Muscle layer of duodenum (tissue), 2 donors: ENCODE data around the gene EFNB1.

Experiments used
- H3K27ac ChIP-seq: one replicate; pipeline ENCODE4 v1.7.0; 2013; ENCODE audit warnings: mild to moderate bottlenecking, low read length
- H3K27me3 ChIP-seq: one replicate; pipeline ENCODE4 v1.7.0; 2013; ENCODE audit warnings: low read depth, mild to moderate bottlenecking, control low read depth, low read length
- H3K36me3 ChIP-seq, 2 donors: one replicate each; pipeline ENCODE4 v1.7.0; 2013; ENCODE audit warnings: low read length in 2 of 2, control low read depth in 1 of 2, mild to moderate bottlenecking in 1 of 2; ENCODE audit not compliant: insufficient read depth in 2 of 2, control insufficient read depth in 1 of 2
- H3K4me1 ChIP-seq, 2 donors: one replicate each; pipeline ENCODE4 v1.7.0; 2013; ENCODE audit warnings: low read length in 2 of 2, mild to moderate bottlenecking in 2 of 2, control low read depth in 1 of 2, moderate library complexity in 1 of 2; ENCODE audit not compliant: insufficient read depth in 2 of 2, control insufficient read depth in 1 of 2
- H3K4me3 ChIP-seq, 2 donors: one replicate each; pipeline ENCODE4 v1.7.0; 2013; ENCODE audit warnings: low read length in 2 of 2, low read depth in 1 of 2, mild to moderate bottlenecking in 1 of 2
- H3K9me3 ChIP-seq, 2 donors: one replicate each; pipeline ENCODE4 v1.7.0; 2013; ENCODE audit warnings: low read length in 2 of 2, control low read depth in 1 of 2, mild to moderate bottlenecking in 1 of 2; ENCODE audit not compliant: control insufficient read depth in 1 of 2
- donor health status: healthy.

EFNB1 gene

GRCh38 chrX:68874076-68874475 lies 45.3 kb downstream of the EFNB1 start:
- Histone ChIP-seq H3K27me3 (no peaks in the 10 kb centered on the region), H3K27ac (no peak overlapping the region), H3K4me1 (no peaks in the 10 kb centered on the region), H3K36me3 (no peaks in the 10 kb centered on the region), H3K9me3 (no peaks in the 10 kb centered on the region), H3K4me3 (no peak overlapping the region)

- H3K27ac ChIP-seq, result no peak overlapping the region
- H3K27me3 ChIP-seq, result no peaks in the 10 kb centered on the region
- no peaks in the 10 kb centered on the region for H3K4me1 ChIP-seq
- no peaks in the 10 kb centered on the region for H3K9me3 ChIP-seq
- no peak overlapping the region for H3K4me3 ChIP-seq
- no peaks in the 10 kb centered on the region for H3K36me3 ChIP-seq
Measured at GRCh38 chrX:68876731-68877130, 47.9 kb downstream of the EFNB1 start.

GRCh38 chrX:68877606-68878005 lies 48.8 kb downstream of the EFNB1 start:
- no peaks in the 10 kb centered on the region for H3K4me1 ChIP-seq
- H3K36me3 ChIP-seq, result no peaks in the 10 kb centered on the region
- H3K27me3 ChIP-seq, result no peaks in the 10 kb centered on the region
- no peak overlapping the region for H3K27ac ChIP-seq
- no peak overlapping the region for H3K4me3 ChIP-seq
- no peaks in the 10 kb centered on the region for H3K9me3 ChIP-seq

- Histone ChIP-seq H3K27me3 (no peaks in the 10 kb centered on the region), H3K4me3 (no peak overlapping the region), H3K9me3 (no peaks in the 10 kb centered on the region), H3K27ac (no peak overlapping the region), H3K36me3 (no peaks in the 10 kb centered on the region), H3K4me1 (no peaks in the 10 kb centered on the region)
Measured at GRCh38 chrX:68878977-68879645, 50.3 kb downstream of the EFNB1 start.

GRCh38 chrX:68880846-68881552 lies 52.2 kb downstream of the EFNB1 start:
- Histone ChIP-seq H3K4me3 (no peak overlapping the region), H3K9me3 (no peaks in the 10 kb centered on the region), H3K4me1 (no peaks in the 10 kb centered on the region), H3K36me3 (no peaks in the 10 kb centered on the region), H3K27ac (no peak overlapping the region), H3K27me3 (no peaks in the 10 kb centered on the region)

- H3K27me3 ChIP-seq, result no peaks in the 10 kb centered on the region
- no peak overlapping the region for H3K27ac ChIP-seq
- no peaks in the 10 kb centered on the region for H3K4me1 ChIP-seq
- no peak overlapping the region for H3K4me3 ChIP-seq
- no peaks in the 10 kb centered on the region for H3K9me3 ChIP-seq
- no peaks in the 10 kb centered on the region for H3K36me3 ChIP-seq
Measured at GRCh38 chrX:68881911-68882310, 53.1 kb downstream of the EFNB1 start.

GRCh38 chrX:68883800-68884199 lies 55.0 kb downstream of the EFNB1 start:
- Histone ChIP-seq H3K9me3 (no peaks in the 10 kb centered on the region), H3K27me3 (no peaks in the 10 kb centered on the region), H3K36me3 (no peaks in the 10 kb centered on the region), H3K4me3 (no peak overlapping the region), H3K27ac (no peak overlapping the region), H3K4me1 (no peaks in the 10 kb centered on the region)

GRCh38 chrX:68889249-68889648 lies 60.4 kb downstream of the EFNB1 start:
- no peak overlapping the region for H3K27ac ChIP-seq
- no peaks in the 10 kb centered on the region for H3K27me3 ChIP-seq
- no peaks in the 10 kb centered on the region for H3K9me3 ChIP-seq
- peaks cover 0 to 3% of the 10 kb centered on the region in 2 donors for H3K4me1 ChIP-seq
- H3K4me3 ChIP-seq, result no peak overlapping the region
- H3K36me3 ChIP-seq, result no peaks in the 10 kb centered on the region
